ENCODE results near the gene ZNF451.

Gene ZNF451

GRCh38 chr6:57182017-57182432, 92.0 kb downstream of the ZNF451 start:
- CTCF ChIA-PET = interaction anchor here (0.9 kb wide), 1 partner anchor 16 kb away, joined by 4 read pairs; no protein-coding TSS in a partner anchor
- H3K27ac Mint-ChIP-seq = peak overlapping the region; percentile 4
- peaks cover 39% of the 10 kb centered on the region for H3K36me3 Mint-ChIP-seq
- H3K27me3 Mint-ChIP-seq = no peaks in the 10 kb centered on the region
- H3K9me3 Mint-ChIP-seq = no peaks in the 10 kb centered on the region
- peaks cover 8% of the 10 kb centered on the region for H3K4me1 Mint-ChIP-seq
- no peak for DNase-seq
- no peak overlapping the region for H3K4me3 Mint-ChIP-seq

DNA sequence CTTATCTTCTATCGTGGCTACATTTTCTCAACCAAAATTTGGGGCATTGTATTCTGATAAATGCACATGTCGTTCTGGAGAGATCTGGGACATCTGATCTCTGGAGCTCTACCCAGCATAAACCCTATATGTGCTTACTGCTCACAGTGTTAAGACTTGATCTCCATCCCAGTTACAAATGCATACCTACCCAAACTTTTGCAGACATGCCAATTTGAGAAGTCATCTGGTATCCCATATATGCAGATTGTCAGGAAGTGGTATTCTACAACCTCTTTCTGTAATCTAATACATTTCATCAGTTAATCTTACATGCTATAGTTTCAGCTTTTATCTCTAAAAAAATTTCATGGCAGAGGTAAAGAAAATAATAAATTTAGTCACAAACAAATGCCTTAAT, 93.3 kb downstream of the ZNF451 start:
- Mint-ChIP-seq H3K36me3 (peaks cover 39% of the 10 kb centered on the region), H3K4me1 (peaks cover 7% of the 10 kb centered on the region), H3K4me3 (no peak overlapping the region), H3K9me3 (no peaks in the 10 kb centered on the region), H3K27ac (no peak overlapping the region), H3K27me3 (no peaks in the 10 kb centered on the region)
- DNase-seq = no peak
- CTCF ChIA-PET = no interaction called here

DNA sequence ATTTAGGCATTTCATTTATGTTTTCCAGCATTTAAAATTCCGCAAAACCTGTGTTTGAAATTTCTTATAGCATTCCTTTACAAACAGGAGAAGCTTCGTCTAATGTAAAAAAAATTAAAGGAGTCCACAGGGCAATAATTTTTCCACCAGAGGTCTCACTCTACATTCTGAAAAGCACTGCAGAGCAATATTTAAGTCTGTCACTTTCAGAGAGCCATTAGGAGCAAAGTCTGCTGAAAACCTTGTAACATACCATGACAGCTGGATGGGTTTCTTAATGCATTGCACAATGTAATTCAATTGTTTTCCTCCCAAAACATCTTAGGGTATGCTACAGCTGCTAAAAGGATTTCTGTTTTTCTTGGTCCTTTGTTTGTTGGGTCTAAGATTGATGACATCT, 100.2 kb downstream of the ZNF451 start:
- CTCF ChIA-PET = interaction anchor here (0.7 to 2.0 kb wide), 4 partner anchors 101 to 286 kb away, joined by 3 to 9 read pairs (median 5); partner anchors contain the start of genes PRIM2 and ZNF451
- H3K27me3 Mint-ChIP-seq = no peaks in the 10 kb centered on the region
- H3K4me1 Mint-ChIP-seq = peaks cover 6% of the 10 kb centered on the region
- no peak overlapping the region for H3K27ac Mint-ChIP-seq
- no peak overlapping the region for H3K4me3 Mint-ChIP-seq
- H3K36me3 Mint-ChIP-seq = peaks cover 25% of the 10 kb centered on the region
- H3K9me3 Mint-ChIP-seq = no peaks in the 10 kb centered on the region
- DNase-seq = no peak

DNA sequence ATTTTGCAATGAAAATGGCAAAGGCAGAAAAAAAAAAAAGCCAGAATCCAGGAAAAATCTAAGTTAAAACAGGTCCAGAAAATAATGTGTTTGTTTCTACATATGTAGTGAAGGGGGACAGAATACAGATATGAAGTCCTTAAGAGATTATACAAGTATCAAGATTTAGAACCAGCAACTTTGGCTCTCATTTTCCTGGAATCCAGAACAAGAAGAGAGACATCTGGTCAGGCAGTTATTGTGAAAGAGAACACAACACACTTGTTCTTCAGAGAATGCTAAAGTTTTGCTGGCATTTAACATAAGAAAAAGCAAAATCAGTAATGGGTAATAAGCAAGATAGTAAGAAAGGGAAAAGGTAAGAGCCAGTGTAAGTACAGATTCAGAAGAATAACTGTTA, 103.2 kb downstream of the ZNF451 start:
- Mint-ChIP-seq H3K36me3 (peaks cover 24% of the 10 kb centered on the region), H3K27me3 (no peaks in the 10 kb centered on the region), H3K9me3 (no peaks in the 10 kb centered on the region), H3K4me3 (no peak overlapping the region), H3K4me1 (peaks cover 3% of the 10 kb centered on the region), H3K27ac (no peak overlapping the region)
- CTCF ChIA-PET = no interaction called here
- DNase-seq = no peak

- no peak overlapping the region for H3K4me3 Mint-ChIP-seq
- H3K4me1 Mint-ChIP-seq = no peaks in the 10 kb centered on the region
- CTCF ChIA-PET = no interaction called here
- H3K9me3 Mint-ChIP-seq = no peaks in the 10 kb centered on the region
- H3K27ac Mint-ChIP-seq = no peak overlapping the region
- DNase-seq = no peak
- no peaks in the 10 kb centered on the region for H3K27me3 Mint-ChIP-seq
- H3K36me3 Mint-ChIP-seq = peaks cover 21% of the 10 kb centered on the region
These were observed 105.5 kb downstream of the ZNF451 start for GRCh38 chr6:57195457-57195856.

DNA sequence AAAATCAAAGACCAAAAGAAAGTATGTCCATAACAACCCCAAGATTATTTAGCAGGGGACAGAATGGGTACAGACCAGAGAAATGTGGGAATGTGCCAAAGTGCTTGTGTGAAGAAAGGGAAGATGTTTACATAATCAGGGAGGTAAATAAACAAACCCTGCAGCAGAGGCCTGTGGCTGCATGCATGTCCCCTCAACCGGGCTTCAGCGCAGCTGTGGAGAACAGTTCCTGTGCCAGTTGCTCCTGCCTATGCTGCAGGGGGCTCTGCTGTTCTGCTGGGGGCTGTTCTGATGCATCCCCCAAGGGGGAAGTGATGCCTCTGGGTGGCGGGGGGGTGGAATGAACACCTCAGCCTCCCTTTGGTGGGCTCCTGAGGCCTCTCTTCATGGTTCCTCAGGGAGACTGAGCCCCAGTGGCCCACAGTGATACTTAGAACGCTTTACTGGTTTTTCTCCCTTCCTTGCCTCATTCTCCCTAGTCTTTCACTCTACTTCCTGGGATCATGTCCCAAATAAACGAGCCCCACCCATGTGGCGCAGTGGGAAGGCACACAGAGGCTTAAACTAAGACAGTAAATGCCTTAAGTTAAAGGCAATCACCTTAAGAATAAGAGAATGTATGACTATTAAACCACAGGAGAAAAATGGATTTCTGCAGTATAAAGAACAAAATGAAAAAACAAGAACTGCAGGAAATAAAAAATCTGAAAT, 109.1 kb downstream of the ZNF451 start:
- Mint-ChIP-seq H3K4me1 (no peaks in the 10 kb centered on the region), H3K36me3 (peaks cover 5% of the 10 kb centered on the region), H3K9me3 (no peaks in the 10 kb centered on the region), H3K27me3 (no peaks in the 10 kb centered on the region), H3K4me3 (no peak overlapping the region), H3K27ac (no peak overlapping the region)
- DNase-seq = no peak
- CTCF ChIA-PET = no interaction called here

DNA sequence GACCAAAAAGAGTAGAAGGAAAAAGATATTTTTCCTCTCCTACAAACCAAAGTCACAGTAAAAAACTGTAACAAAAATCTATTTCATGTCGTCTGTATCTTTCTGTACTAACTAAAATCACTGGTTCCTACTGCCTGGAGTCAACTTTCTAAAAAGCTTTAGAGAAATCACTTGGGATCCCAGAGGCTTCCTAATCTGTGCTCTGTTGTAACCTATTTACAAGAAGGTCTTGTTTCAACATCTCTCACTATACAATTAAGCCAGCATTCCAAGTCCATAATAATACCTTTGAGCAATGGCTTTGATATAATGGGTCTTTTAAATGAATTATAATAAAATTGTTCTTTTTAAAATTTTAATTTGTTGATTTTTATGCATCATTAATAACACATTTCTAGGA, 111.7 kb downstream of the ZNF451 start:
- no peaks in the 10 kb centered on the region for H3K36me3 Mint-ChIP-seq
- no peaks in the 10 kb centered on the region for H3K4me1 Mint-ChIP-seq
- H3K9me3 Mint-ChIP-seq = no peaks in the 10 kb centered on the region
- no peak overlapping the region for H3K27ac Mint-ChIP-seq
- no peak for DNase-seq
- CTCF ChIA-PET = no interaction called here
- H3K4me3 Mint-ChIP-seq = no peak overlapping the region
- no peaks in the 10 kb centered on the region for H3K27me3 Mint-ChIP-seq

DNA sequence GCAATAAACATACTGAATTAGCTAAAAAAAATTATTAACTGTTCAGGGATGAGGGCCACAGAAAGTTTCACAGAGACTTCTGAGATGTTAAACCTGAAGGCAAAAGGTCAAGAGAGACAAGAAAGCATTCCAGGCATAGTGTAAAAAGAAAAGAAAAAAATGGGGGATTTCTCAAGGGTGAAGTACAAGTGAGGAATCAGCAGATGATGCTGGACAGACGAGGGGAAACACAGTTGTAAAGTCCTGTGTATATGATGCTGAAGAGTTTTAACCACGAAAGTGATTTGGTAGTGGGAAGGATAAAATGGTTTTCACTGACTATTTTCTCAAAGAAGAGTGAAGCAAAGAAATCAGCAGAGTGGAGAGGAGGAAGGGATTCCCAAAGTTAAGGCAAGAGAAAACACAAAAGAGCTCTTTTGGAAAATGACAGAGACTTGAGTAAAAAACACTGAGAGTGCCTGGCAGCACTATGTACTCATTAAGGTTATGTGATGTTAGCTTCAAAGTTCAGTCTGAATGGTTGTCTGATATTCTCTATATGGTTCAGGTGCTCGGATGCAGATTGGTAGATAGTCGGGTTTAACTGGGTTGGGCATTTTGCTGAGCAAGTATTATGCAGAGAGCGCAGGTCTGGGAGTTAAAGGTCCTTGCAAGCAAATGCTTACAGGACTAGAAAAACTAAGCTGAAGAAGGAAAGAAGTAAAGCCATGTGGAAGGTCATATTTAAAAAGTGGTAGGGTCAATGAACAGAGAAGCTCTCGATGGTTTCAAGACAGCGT, 115.8 kb downstream of the ZNF451 start:
- Mint-ChIP-seq H3K27ac (no peak overlapping the region), H3K9me3 (no peaks in the 10 kb centered on the region)

DNA sequence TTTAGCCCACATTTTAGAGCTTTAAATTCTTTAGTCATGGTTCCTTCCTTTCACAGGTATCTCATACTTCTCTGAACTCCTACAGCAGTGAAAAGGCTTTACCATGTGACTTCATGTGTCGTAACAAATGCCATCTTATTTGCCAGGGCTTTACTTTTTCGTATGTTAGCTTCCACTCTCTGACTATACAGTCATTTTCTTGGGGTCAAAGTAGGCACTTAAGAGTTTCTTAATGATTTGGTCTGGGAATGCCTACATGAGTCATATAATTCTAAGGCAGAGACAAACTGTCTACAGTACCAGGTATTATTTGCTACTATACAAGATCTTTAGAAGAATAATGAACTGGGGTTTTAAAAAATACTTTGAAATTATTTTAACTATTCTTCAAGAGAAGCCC, 117.2 kb downstream of the ZNF451 start:
- peaks cover 2% of the 10 kb centered on the region for H3K36me3 Mint-ChIP-seq
- no peak overlapping the region for H3K4me3 Mint-ChIP-seq
- H3K27me3 Mint-ChIP-seq = no peaks in the 10 kb centered on the region
- DNase-seq = no peak
- H3K9me3 Mint-ChIP-seq = no peaks in the 10 kb centered on the region
- CTCF ChIA-PET = no interaction called here
- H3K27ac Mint-ChIP-seq = no peak overlapping the region
- H3K4me1 Mint-ChIP-seq = no peaks in the 10 kb centered on the region

More for the DNA sequence above, 115.8 kb downstream of the ZNF451 start:
- no peak for DNase-seq
- CTCF ChIA-PET = interaction anchor here (1.0 kb wide), 1 partner anchor 14 kb away, joined by 3 read pairs; no protein-coding TSS in a partner anchor
- no peaks in the 10 kb centered on the region for H3K4me1 Mint-ChIP-seq
- H3K4me3 Mint-ChIP-seq = no peak overlapping the region
- H3K36me3 Mint-ChIP-seq = peaks cover 2% of the 10 kb centered on the region
- no peaks in the 10 kb centered on the region for H3K27me3 Mint-ChIP-seq

DNA sequence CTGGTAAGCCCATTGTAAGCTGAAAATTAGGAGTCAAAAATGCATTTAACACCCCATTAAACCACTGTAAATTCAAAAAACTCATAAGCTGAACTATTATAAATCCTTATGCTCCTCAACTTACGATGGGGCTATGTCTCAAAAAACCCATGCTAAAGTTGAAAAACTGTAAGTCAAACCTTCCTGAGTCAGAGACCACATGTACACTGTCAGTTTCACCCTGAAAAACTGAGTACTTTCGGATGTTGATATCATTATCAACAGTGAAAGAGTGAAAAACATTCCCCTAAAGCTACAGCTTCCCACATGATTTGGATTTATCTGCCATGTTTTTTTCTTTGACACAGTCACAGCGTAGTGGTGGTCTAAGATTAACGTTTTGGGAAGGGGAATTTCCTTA, 117.9 kb downstream of the ZNF451 start:
- DNase-seq = no peak
- no peak overlapping the region for H3K4me3 Mint-ChIP-seq
- CTCF ChIA-PET = no interaction called here
- H3K36me3 Mint-ChIP-seq = peaks cover 2% of the 10 kb centered on the region
- no peaks in the 10 kb centered on the region for H3K27me3 Mint-ChIP-seq
- no peak overlapping the region for H3K27ac Mint-ChIP-seq
- no peaks in the 10 kb centered on the region for H3K9me3 Mint-ChIP-seq
- H3K4me1 Mint-ChIP-seq = no peaks in the 10 kb centered on the region

- no peaks in the 10 kb centered on the region for H3K27me3 Mint-ChIP-seq
- H3K27ac Mint-ChIP-seq = no peak overlapping the region
- H3K4me1 Mint-ChIP-seq = peaks cover 10% of the 10 kb centered on the region
- H3K4me3 Mint-ChIP-seq = no peak overlapping the region
- no peak for DNase-seq
- H3K9me3 Mint-ChIP-seq = no peaks in the 10 kb centered on the region
- H3K36me3 Mint-ChIP-seq = peaks cover 2% of the 10 kb centered on the region
- CTCF ChIA-PET = no interaction called here
These were observed 119.0 kb downstream of the ZNF451 start for GRCh38 chr6:57209030-57209429.

GRCh38 chr6:57210060-57210459, 120.1 kb downstream of the ZNF451 start:
- Mint-ChIP-seq H3K36me3 (peaks cover 11% of the 10 kb centered on the region), H3K4me1 (peaks cover 20% of the 10 kb centered on the region), H3K27ac (no peak overlapping the region), H3K4me3 (no peak overlapping the region), H3K27me3 (no peaks in the 10 kb centered on the region), H3K9me3 (peaks cover 2% of the 10 kb centered on the region)
- DNase-seq = no peak
- CTCF ChIA-PET = interaction anchor here (0.5 kb wide), 1 partner anchor 68 kb away, joined by 3 read pairs; no protein-coding TSS in a partner anchor

- Mint-ChIP-seq H3K4me1 (peaks cover 56% of the 10 kb centered on the region), H3K36me3 (peaks cover 21% of the 10 kb centered on the region), H3K27me3 (no peaks in the 10 kb centered on the region), H3K4me3 (no peak overlapping the region), H3K27ac (no peak overlapping the region), H3K9me3 (peaks cover 5% of the 10 kb centered on the region)
- CTCF ChIA-PET = no interaction called here
- DNase-seq = no peak
These were observed 125.3 kb downstream of the ZNF451 start for GRCh38 chr6:57215260-57215659.

GRCh38 chr6:57216235-57217101, 126.5 kb downstream of the ZNF451 start:
- Mint-ChIP-seq H3K9me3 (peaks cover 5% of the 10 kb centered on the region), H3K27me3 (peaks cover 3% of the 10 kb centered on the region), H3K27ac (no peak overlapping the region), H3K36me3 (peaks cover 24% of the 10 kb centered on the region), H3K4me3 (no peak overlapping the region), H3K4me1 (peaks cover 67% of the 10 kb centered on the region)
- CTCF ChIA-PET = no interaction called here
- no peak for DNase-seq

All from activated naive CD4-positive, alpha-beta T cell treated with anti-CD3 and anti-CD28 coated beads, Interleukin-2, amount 10 ng/mL, durations not matched to agents 7 days and 5 days (primary cell).